HCT116 (cell line): ENCODE measurements around the gene GIGYF1. TPM values are rescaled to one million over a fixed set of nuclear protein-coding genes. Genes with fewer than 3 reads are reported as not detected.

ENCODE experiments used
- ATAC-seq: fragments of 200-7000 bp; cut with Tn5 transposase; 2 replicates; pipeline ENCODE4 v1.9.1; 2020; ENCODE audit warnings: mild to moderate bottlenecking, moderate library complexity
- BruUV-seq: library from RNA; stranded (reverse); fragments of 400-500 nt; replicated peaks from 2 replicates; lab custom pipeline; 2021; lab: Mats Ljungman, UMichigan
- CTCF ChIA-PET: fragments of 300-600 bp; sonication (Branson Sonifier 250); formaldehyde crosslinking; loops from one replicate; lab custom pipeline; 2021; ENCODE audit warnings: antibody characterized with exemption; lab: Charles Lee
- POLR2A ChIA-PET: fragments of 300-600, 350-600 bp; sonication (Branson Sonifier 250); formaldehyde crosslinking; loops from one replicate; lab custom pipeline; 2021; ENCODE audit warnings: antibody characterized with exemption; lab: Charles Lee
- RAD21 ChIA-PET, 2 experiments: fragments of 300-600 bp; sonication (Branson Sonifier 250); formaldehyde crosslinking; loops; one replicate each; lab custom pipeline; 2023; ENCODE audit warnings: low total read pairs in 2 of 2; ENCODE audit not compliant: uncharacterized antibody in 2 of 2, unreplicated experiment in 2 of 2, low non-redundant PET in 1 of 2; lab: Charles Lee
- DNase-seq: peaks from one replicate; pipeline ENCODE4 v3.0.0-alpha.2; 2010; ENCODE audit warnings: low read depth, low spot score
- H2AFZ ChIP-seq: fragments of 200-600 bp; shearing (Covaris generic), sonication (generic); 2 replicates; pipeline ENCODE4 v1.6.1; 2017; ENCODE audit warnings: low read depth, mixed run types, mixed read lengths, antibody characterized with exemption, low read length; ENCODE audit not compliant: poor library complexity, severe bottlenecking
- H3K27ac ChIP-seq: 2 replicates; pipeline ENCODE4 v1.5.1; 2012; ENCODE audit warnings: low read depth, low read length
- H3K27me3 ChIP-seq: fragments of 200-600 bp; sonication (generic); 2 replicates; pipeline ENCODE4 v1.6.1; 2016; ENCODE audit warnings: mixed run types, low read length, mixed read lengths; ENCODE audit not compliant: insufficient read depth
- H3K36me3 ChIP-seq, 2 experiments: fragments of 200-500 bp in 1 of 2; fragments of 200-600 bp in 1 of 2; sonication (Bioruptor generic) in 1 of 2; sonication (generic) in 1 of 2; 2 replicates each; pipeline versions ENCODE4 v1.5.1 to v1.6.1; 2014 to 2016; ENCODE audit warnings: low read length in 2 of 2, inconsistent platforms in 1 of 2, mixed read lengths in 1 of 2, mixed run types in 1 of 2; ENCODE audit not compliant: insufficient read depth in 2 of 2, control insufficient read depth in 1 of 2
- H3K4me1 ChIP-seq, 2 experiments: fragments of 200-600 bp in 1 of 2; sonication (generic) in 1 of 2; 2 replicates each; pipeline versions ENCODE4 v1.5.1 to v1.6.1; 2012 to 2017; ENCODE audit warnings: low read length in 2 of 2, inconsistent platforms in 1 of 2, mild to moderate bottlenecking in 1 of 2, mixed read lengths in 1 of 2, mixed run types in 1 of 2, moderate library complexity in 1 of 2; ENCODE audit not compliant: insufficient read depth in 2 of 2, control insufficient read depth in 1 of 2
- H3K4me2 ChIP-seq: fragments of 200-600 bp; sonication (generic); 2 replicates; pipeline ENCODE4 v1.6.1; 2017; ENCODE audit warnings: mixed run types, low read length, mixed read lengths
- H3K4me3 ChIP-seq, 2 experiments: fragments of 200-600 bp in 1 of 2; sonication (generic) in 1 of 2; replicated peaks in 1 of 2; 2 replicates each; pipeline ENCODE4 v1.5.1; 2011 to 2016; ENCODE audit warnings: low read length in 2 of 2, control low read depth in 1 of 2, low read depth in 1 of 2, mild to moderate bottlenecking in 1 of 2, mixed read lengths in 1 of 2, mixed run types in 1 of 2
- H3K79me2 ChIP-seq: fragments of 200-600 bp; sonication (generic); 2 replicates; pipeline ENCODE4 v1.6.1; 2017; ENCODE audit warnings: mild to moderate bottlenecking, mixed run types, low read length, moderate library complexity, mixed read lengths; ENCODE audit not compliant: insufficient read depth
- H3K9ac ChIP-seq: fragments of 200-600 bp; sonication (generic); 2 replicates; pipeline ENCODE4 v1.6.1; 2016; ENCODE audit warnings: low read length, mixed read lengths
- H3K9me2 ChIP-seq: fragments of 200-600 bp; sonication (generic), shearing (Covaris generic); 2 replicates; pipeline ENCODE4 v1.6.1; 2017; ENCODE audit warnings: mixed run types, mild to moderate bottlenecking, moderate library complexity; ENCODE audit not compliant: insufficient read depth
- H3K9me3 ChIP-seq, 2 experiments: fragments of 200-500 bp in 1 of 2; fragments of 200-600 bp in 1 of 2; sonication (Bioruptor generic) in 1 of 2; sonication (generic) in 1 of 2; 2 replicates each; pipeline ENCODE4 v1.6.1; 2014 to 2017; ENCODE audit warnings: low read length in 2 of 2, mixed read lengths in 2 of 2, inconsistent platforms in 1 of 2, low read depth in 1 of 2, mild to moderate bottlenecking in 1 of 2, mixed run types in 1 of 2, moderate library complexity in 1 of 2; ENCODE audit not compliant: control insufficient read depth in 1 of 2, insufficient read depth in 1 of 2
- H4K20me1 ChIP-seq: fragments of 200-600 bp; sonication (generic), shearing (Covaris generic); 2 replicates; pipeline ENCODE4 v1.6.1; 2017; ENCODE audit warnings: mixed run types, mild to moderate bottlenecking, moderate library complexity; ENCODE audit not compliant: insufficient read depth
- CBX3 ChIP-seq: IDR thresholded peaks from 2 replicates; pipeline ENCODE4 v1.6.1; 2012; ENCODE audit warnings: low read depth
- CEBPB ChIP-seq: IDR thresholded peaks from 2 replicates; pipeline ENCODE4 v1.6.1; 2012; ENCODE audit warnings: low read depth
- EGR1 ChIP-seq: IDR thresholded peaks from 2 replicates; pipeline ENCODE4 v1.6.1; 2012; ENCODE audit warnings: low read depth
- ELF1 ChIP-seq: IDR thresholded peaks from 2 replicates; pipeline ENCODE4 v1.6.1; 2012; ENCODE audit warnings: low read depth, borderline replicate concordance
- EZH2 ChIP-seq: fragments of 200-600 bp; sonication (generic); IDR thresholded peaks from 2 replicates; pipeline ENCODE4 v1.6.1; 2017; ENCODE audit warnings: antibody characterized with exemption, mixed run types
- EZH2phosphoT487 ChIP-seq: fragments of 200-600 bp; IDR thresholded peaks from 2 replicates; pipeline ENCODE4 v1.6.1; 2018; ENCODE audit warnings: antibody characterized with exemption, borderline replicate concordance
- FOSL1 ChIP-seq: IDR thresholded peaks from 2 replicates; pipeline ENCODE4 v1.6.1; 2012; ENCODE audit warnings: low read depth
- POLR2A ChIP-seq: IDR thresholded peaks from 2 replicates; pipeline ENCODE4 v1.7.0; 2011; ENCODE audit warnings: borderline replicate concordance; ENCODE audit not compliant: insufficient read depth, insufficient read length; ENCODE audit errors: extremely low read depth
- RAD21 ChIP-seq: IDR thresholded peaks from 2 replicates; pipeline ENCODE4 v1.6.1; 2012; ENCODE audit warnings: low read depth, mild to moderate bottlenecking
- SRF ChIP-seq: IDR thresholded peaks from 2 replicates; pipeline ENCODE4 v1.6.1; 2012; ENCODE audit warnings: low read depth
- TCF7L2 ChIP-seq: IDR thresholded peaks from 2 replicates; pipeline ENCODE4 v1.7.0; 2011; ENCODE audit warnings: borderline replicate concordance, inconsistent platforms; ENCODE audit not compliant: insufficient read depth, insufficient read length; ENCODE audit errors: extremely low read depth
- intact Hi-C: fragments of 100-400 bp; cut with micrococcal nuclease; formaldehyde crosslinking; loops from 2 replicates; pipeline ENCODE4 v1.10.0; 2022
- total RNA-seq: library from RNA; stranded (reverse); gene quantifications from one replicate; pipeline ENCODE4 v1.2.1, GENCODE V29; 2021; ENCODE audit not compliant: unreplicated experiment
- TF ChIP-seq, protein P1 (sequence below): IDR thresholded peaks from 2 replicates; pipeline ENCODE4 v1.6.1; 2012
- TF ChIP-seq, protein P2 (sequence below): IDR thresholded peaks from 2 replicates; pipeline ENCODE4 v1.6.1; 2012
- TF ChIP-seq, protein P3 (sequence below), 3 experiments: fragments of 200-600 bp in 1 of 3; sonication (generic) in 1 of 3; IDR thresholded peaks in 2 of 3; conservative IDR thresholded peaks in 1 of 3; 2 replicates each; pipeline ENCODE4 v1.5.1; 2012 to 2017; ENCODE audit warnings: low read depth in 2 of 3, low read length in 2 of 3, antibody characterized with exemption in 1 of 3, borderline replicate concordance in 1 of 3, control low read depth in 1 of 3, mild to moderate bottlenecking in 1 of 3, mixed read lengths in 1 of 3, mixed run types in 1 of 3, moderate library complexity in 1 of 3; ENCODE audit not compliant: insufficient read depth in 1 of 3

GIGYF1 gene
- total RNA-seq, 1 experiment from 2014 or later: 59.7 TPM

DNA sequence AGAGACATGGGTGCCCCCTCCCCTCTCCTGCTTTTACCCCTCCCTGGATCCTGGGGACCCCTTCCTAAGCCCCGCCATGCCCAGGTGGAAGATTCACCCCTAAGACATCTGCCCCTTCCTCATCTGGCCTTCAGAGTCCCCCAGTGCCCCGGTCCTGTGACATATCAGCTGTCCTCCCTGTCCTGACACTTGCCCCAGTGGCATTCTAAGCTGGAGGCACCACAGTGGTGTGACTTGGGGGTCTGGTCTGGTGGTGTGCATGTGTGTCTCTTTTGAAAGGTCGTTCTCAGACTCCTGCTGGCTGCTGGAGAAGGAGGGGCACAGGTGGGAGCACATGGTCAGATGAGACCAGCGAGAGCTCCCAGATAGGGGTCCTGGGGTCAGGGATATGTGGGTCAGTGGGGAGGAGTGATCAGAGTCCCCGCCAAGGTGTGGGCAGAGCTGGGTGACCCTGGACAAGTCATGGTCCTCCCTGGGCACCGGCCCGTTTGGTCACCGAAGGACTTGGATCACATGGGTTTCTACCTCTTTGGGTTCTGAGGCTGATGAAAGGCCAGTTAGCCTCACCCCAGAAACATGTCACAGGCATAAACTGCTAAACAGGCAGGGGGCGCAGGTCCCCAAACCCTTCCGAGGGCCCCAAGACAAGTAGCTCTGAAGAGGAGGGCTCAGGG, 52.1 kb downstream of the GIGYF1 start:
- Histone ChIP-seq H3K36me3 (no peaks in the 10 kb centered on the region), H3K9ac (no peak overlapping the region), H3K27ac (no peak overlapping the region; the same call in 1 of the 2 replicates), H2AFZ (no peak overlapping the region), H4K20me1 (no peaks in the 10 kb centered on the region), H3K4me1 (peaks cover 4 to 13% of the 10 kb centered on the region in 2 experiments), H3K79me2 (no peaks in the 10 kb centered on the region), H3K4me3 (no peak overlapping the region), H3K27me3 (no peaks in the 10 kb centered on the region), H3K4me2 (peak overlapping the region; percentile 23; the same call in 1 of the 2 replicates), H3K9me3 (no peaks in the 10 kb centered on the region), H3K9me2 (no peaks in the 10 kb centered on the region)
- ATAC-seq (no peak), DNase-seq (no peak)
- TF ChIP-seq TCF7L2 (no peak), CBX3 (no peak), RAD21 (no peak), EGR1 (no peak)
- TF ChIP-seq, protein P1, sequence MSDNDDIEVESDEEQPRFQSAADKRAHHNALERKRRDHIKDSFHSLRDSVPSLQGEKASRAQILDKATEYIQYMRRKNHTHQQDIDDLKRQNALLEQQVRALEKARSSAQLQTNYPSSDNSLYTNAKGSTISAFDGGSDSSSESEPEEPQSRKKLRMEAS: no peak
- intact Hi-C loops: no loop called here
- no TSS peak for BruUV-seq
- ChIA-PET RAD21 (interaction anchor here in 1 of 2 experiments (0.7 kb wide), 1 partner anchor 145 kb away, joined by 3 read pairs; no protein-coding TSS in a partner anchor), POLR2A (interaction anchor here (0.6 kb wide), 1 partner anchor 448 kb away, joined by 3 read pairs; no protein-coding TSS in a partner anchor), CTCF (interaction anchor here (0.9 to 1.1 kb wide), 2 partner anchors 8 to 9 kb away, joined by 3 read pairs; no protein-coding TSS in a partner anchor)

DNA sequence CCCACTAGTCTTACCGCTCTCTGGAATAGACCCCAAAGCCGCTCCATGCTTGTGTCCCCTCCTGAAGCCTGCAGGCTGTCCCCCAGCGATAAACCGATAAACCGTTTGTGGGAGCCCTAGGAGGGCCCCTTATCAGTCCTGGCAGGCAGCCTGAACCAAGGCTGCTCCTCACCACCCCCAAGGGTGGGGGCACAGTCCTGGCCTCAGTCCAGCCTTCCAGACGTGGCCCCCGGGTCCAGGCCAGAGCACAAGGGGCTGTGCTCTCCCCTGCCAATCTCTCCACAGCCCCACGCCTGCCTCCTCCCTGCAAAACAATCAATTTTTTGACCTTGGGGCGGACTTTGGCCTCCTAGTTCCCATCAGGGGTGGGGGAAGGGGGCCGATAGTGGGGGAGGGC, 52.6 kb downstream of the GIGYF1 start, which contains the start of gene TFR2:
TFR2 (minus strand) TSS at position 90 of the 397 bp plus-strand sequence; CDS start at position 47, 43 bp downstream.
- Histone ChIP-seq H2AFZ (no peak within 1 kb of the TSS), H4K20me1 (no peaks in the 10 kb centered on the region), H3K9ac (no peak within 1 kb of the TSS), H3K4me2 (peak within 1 kb of the TSS; percentile 23; the same call in 1 of the 2 replicates), H3K9me3 (no peaks in the 10 kb centered on the region), H3K4me1 (peaks cover 4 to 13% of the 10 kb centered on the region in 2 experiments), H3K9me2 (no peaks in the 10 kb centered on the region), H3K36me3 (no peaks in the 10 kb centered on the region), H3K27ac (no peak within 1 kb of the TSS; the same call in 1 of the 2 replicates), H3K79me2 (no peaks in the 10 kb centered on the region), H3K27me3 (no peaks in the 10 kb centered on the region), H3K4me3 (no peak within 1 kb of the TSS)
- DNase-seq (no peak), ATAC-seq (no peak)
- POLR2A ChIA-PET: no interaction called here
- TF ChIP-seq POLR2A: no peak
- TF ChIP-seq CEBPB: no peak
- no peak for TF ChIP-seq RAD21
- TF ChIP-seq, protein P2, sequence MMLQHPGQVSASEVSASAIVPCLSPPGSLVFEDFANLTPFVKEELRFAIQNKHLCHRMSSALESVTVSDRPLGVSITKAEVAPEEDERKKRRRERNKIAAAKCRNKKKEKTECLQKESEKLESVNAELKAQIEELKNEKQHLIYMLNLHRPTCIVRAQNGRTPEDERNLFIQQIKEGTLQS: no peak
- TF ChIP-seq SRF: no peak
- no peak for TF ChIP-seq EZH2phosphoT487
- TF ChIP-seq, protein P1: no peak
- no peak for TF ChIP-seq FOSL1
- no peak for TF ChIP-seq EGR1
- TF ChIP-seq EZH2: no peak
- TF ChIP-seq ELF1: no peak
- TF ChIP-seq, protein P3, sequence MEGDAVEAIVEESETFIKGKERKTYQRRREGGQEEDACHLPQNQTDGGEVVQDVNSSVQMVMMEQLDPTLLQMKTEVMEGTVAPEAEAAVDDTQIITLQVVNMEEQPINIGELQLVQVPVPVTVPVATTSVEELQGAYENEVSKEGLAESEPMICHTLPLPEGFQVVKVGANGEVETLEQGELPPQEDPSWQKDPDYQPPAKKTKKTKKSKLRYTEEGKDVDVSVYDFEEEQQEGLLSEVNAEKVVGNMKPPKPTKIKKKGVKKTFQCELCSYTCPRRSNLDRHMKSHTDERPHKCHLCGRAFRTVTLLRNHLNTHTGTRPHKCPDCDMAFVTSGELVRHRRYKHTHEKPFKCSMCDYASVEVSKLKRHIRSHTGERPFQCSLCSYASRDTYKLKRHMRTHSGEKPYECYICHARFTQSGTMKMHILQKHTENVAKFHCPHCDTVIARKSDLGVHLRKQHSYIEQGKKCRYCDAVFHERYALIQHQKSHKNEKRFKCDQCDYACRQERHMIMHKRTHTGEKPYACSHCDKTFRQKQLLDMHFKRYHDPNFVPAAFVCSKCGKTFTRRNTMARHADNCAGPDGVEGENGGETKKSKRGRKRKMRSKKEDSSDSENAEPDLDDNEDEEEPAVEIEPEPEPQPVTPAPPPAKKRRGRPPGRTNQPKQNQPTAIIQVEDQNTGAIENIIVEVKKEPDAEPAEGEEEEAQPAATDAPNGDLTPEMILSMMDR (IDR thresholded peaks at IDR 0.05 in 2 of 3, conservative IDR thresholded peaks at IDR 0.05 in 1 of 3; ENCODE audit: borderline replicate concordance in 1 of 3, insufficient read depth in 1 of 3, low read depth in 2 of 3, low read length in 2 of 3): no peak
- RAD21 ChIA-PET: interaction anchor here in 1 of 2 experiments (0.7 kb wide), 1 partner anchor 145 kb away, joined by 3 read pairs; no protein-coding TSS in a partner anchor
- no TSS peak for BruUV-seq
- CTCF ChIA-PET: interaction anchor here (1.1 kb wide), 1 partner anchor 9 kb away, joined by 3 read pairs; no protein-coding TSS in a partner anchor
- intact Hi-C loops: no loop called here
